Measurements from ENCODE around the gene IAH1. TPM values are rescaled to one million over a fixed set of nuclear protein-coding genes. Genes with fewer than 3 reads are reported as not detected.

Gene IAH1
- total and polyA plus RNA-seq, 9 of the 15 experiments (the other 6 are each of a cell fraction or from before 2014, with no cell fraction given), result 0.04 to 19.3 (median 0.36) TPM; not detected in 3

DNA sequence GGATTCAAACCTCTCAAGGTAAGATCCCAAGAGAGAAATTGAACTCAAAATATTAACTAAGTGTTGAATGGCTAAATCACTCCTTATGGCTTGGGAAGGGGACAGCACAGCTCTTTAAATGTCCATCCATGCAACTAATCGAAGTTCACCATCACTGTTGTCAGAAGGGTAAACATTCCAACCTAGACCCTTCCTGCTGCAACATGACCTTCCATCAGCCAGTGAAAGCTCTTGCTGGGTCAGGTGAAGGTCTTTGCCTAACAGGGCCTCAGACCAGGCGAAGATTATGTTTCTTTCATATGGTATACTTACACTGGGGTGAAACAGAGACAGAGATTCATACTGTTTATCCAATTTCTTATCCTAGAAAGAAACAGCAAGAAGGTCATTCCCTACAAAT, 16.4 kb downstream of the IAH1 start:
- ChIA-PET POLR2A (interaction anchor here (1.0 to 1.8 kb wide), 2 partner anchors 16 to 40 kb away, joined by 3 read pairs; no protein-coding TSS in a partner anchor), CTCF (ENCODE audit: low intra/inter-chr PET ratio) (no interaction called here)
- Histone ChIP-seq H3K9me1 (ENCODE audit: control insufficient read depth, insufficient read depth, low read length) (no peaks in the 10 kb centered on the region), H3K79me2 (ENCODE audit: control insufficient read depth, insufficient read depth, low read length) (no peaks in the 10 kb centered on the region), H3K4me3 (no peak overlapping the region), H3K9me3 (replicated peaks; ENCODE audit: control insufficient read depth, insufficient read depth, low read depth, low read length) (no peaks in the 10 kb centered on the region), H3K27me3 (ENCODE audit: control insufficient read depth in 2 of 2, insufficient read depth in 2 of 2, low read length in 2 of 2) (no peaks in the 10 kb centered on the region), H2AFZ (ENCODE audit: low read depth, low read length) (no peak overlapping the region), H4K20me1 (replicated peaks; ENCODE audit: control insufficient read depth, insufficient read depth, low read length) (no peaks in the 10 kb centered on the region), H3K27ac (ENCODE audit: extremely low read depth, low read depth, low read length) (no peak overlapping the region), H3K36me3 (ENCODE audit: control insufficient read depth, insufficient read depth, low read length) (peaks cover 90% of the 10 kb centered on the region), H3K4me1 (replicated peaks in 1 of 2; ENCODE audit: control insufficient read depth in 2 of 2, insufficient read depth in 2 of 2, low read length in 2 of 2) (no peaks in the 10 kb centered on the region), H3K9ac (ENCODE audit: insufficient read depth in 1 of 2, low read depth in 2 of 2, low read length in 2 of 2) (no peak overlapping the region), H3K4me2 (ENCODE audit: insufficient read depth, low read length) (no peak overlapping the region)
- no TSS peak for BruUV-seq (replicated peaks)
- FAIRE-seq, result no peak
- no peak for DNase-seq (ENCODE audit: extremely low read depth in 1 of 4, low spot score in 3 of 4)
- intact Hi-C loops (cut with micrococcal nuclease), result no loop called here
- 82% methylated on average over 2 of the region's 2 CpGs for WGBS (ENCODE audit: insufficient coverage, low coverage, missing lambda C conversion rate)
- TF ChIP-seq ELF4 (CRISPR knock-in tag; IDR thresholded peaks at IDR 0.05) (no peak), MYNN (IDR thresholded peaks at IDR 0.05) (no peak), MYNN (CRISPR knock-in tag; IDR thresholded peaks at IDR 0.05) (no peak), SNAPC5 (CRISPR knock-in tag; IDR thresholded peaks at IDR 0.05) (no peak), ZNF444 (CRISPR knock-in tag; IDR thresholded peaks at IDR 0.05) (no peak)
- TF ChIP-seq, protein P1, sequence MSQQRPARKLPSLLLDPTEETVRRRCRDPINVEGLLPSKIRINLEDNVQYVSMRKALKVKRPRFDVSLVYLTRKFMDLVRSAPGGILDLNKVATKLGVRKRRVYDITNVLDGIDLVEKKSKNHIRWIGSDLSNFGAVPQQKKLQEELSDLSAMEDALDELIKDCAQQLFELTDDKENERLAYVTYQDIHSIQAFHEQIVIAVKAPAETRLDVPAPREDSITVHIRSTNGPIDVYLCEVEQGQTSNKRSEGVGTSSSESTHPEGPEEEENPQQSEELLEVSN (IDR thresholded peaks at IDR 0.05; ENCODE audit: borderline replicate concordance in 1 of 2, extremely low read depth in 1 of 2, insufficient read depth in 1 of 2, insufficient read length in 1 of 2, low read depth in 1 of 2, low read length in 1 of 2, poor library complexity in 1 of 2, severe bottlenecking in 1 of 2), result no peak
- no peak for ATAC-seq
- in situ Hi-C loops (cut with MboI), result no loop called here

All from K562 (cell line).